NCI-H1105 (cell line): ENCODE results near the gene CD247.

ENCODE experiments used
- DNase-seq: peaks from one replicate; lab custom pipeline; 2025; lab: John Stamatoyannopoulos, UW

Gene CD247

GRCh38 chr1:167457936-167458584, 60.3 kb downstream of the CD247 start:
- DNase-seq: no peak

- DNase-seq: no peak
Measured at GRCh38 chr1:167456926-167457325, 61.4 kb downstream of the CD247 start.

- DNase-seq: no peak
Measured at GRCh38 chr1:167456524-167456923, 61.8 kb downstream of the CD247 start.

GRCh38 chr1:167455786-167456446, 62.4 kb downstream of the CD247 start:
- DNase-seq: no peak

- peak; percentile 75 for DNase-seq
Measured at GRCh38 chr1:167454894-167455785, 63.2 kb downstream of the CD247 start.

GRCh38 chr1:167454304-167454893, 63.9 kb downstream of the CD247 start:
- DNase-seq: no peak

GRCh38 chr1:167453123-167453522, 65.2 kb downstream of the CD247 start:
- DNase-seq: no peak

GRCh38 chr1:167452483-167452882, 65.8 kb downstream of the CD247 start:
- no peak for DNase-seq

- DNase-seq: no peak
Measured at GRCh38 chr1:167450843-167451242, 67.5 kb downstream of the CD247 start.

GRCh38 chr1:167447521-167448136, 70.7 kb downstream of the CD247 start:
- DNase-seq: no peak

GRCh38 chr1:167446966-167447365, 71.4 kb downstream of the CD247 start:
- DNase-seq: no peak

- no peak for DNase-seq
Measured at GRCh38 chr1:167443757-167444156, 74.6 kb downstream of the CD247 start.

- DNase-seq: no peak
Measured at GRCh38 chr1:167442854-167443565, 75.3 kb downstream of the CD247 start.

GRCh38 chr1:167442142-167442848, 76.0 kb downstream of the CD247 start:
- DNase-seq: peak; percentile 79

- DNase-seq: no peak
Measured at GRCh38 chr1:167441222-167441621, 77.1 kb downstream of the CD247 start.

- no peak for DNase-seq
Measured at GRCh38 chr1:167440776-167441175, 77.6 kb downstream of the CD247 start.

GRCh38 chr1:167440345-167440744, 78.0 kb downstream of the CD247 start:
- no peak for DNase-seq

- DNase-seq: peak; percentile 47
Measured at GRCh38 chr1:167439301-167439988, 78.9 kb downstream of the CD247 start.

GRCh38 chr1:167438171-167439138, 79.9 kb downstream of the CD247 start:
- no peak for DNase-seq
